Tibial nerve (tissue), 4 donors: ENCODE data around the gene STIMATE. TPM values are rescaled to one million over a fixed set of nuclear protein-coding genes. Genes with fewer than 3 reads are reported as not detected.

Experiments
- DNase-seq, 2 donors: peaks; one replicate each; pipeline ENCODE4 v3.0.0-alpha.2; 2019; ENCODE audit warnings: low spot score in 2 of 2
- H3K27ac ChIP-seq, 4 donors: fragments of 200-600 bp; sonication (generic) in 3 of 4; one replicate each; pipeline ENCODE4 v1.5.1; 2017 to 2019; ENCODE audit warnings: mild to moderate bottlenecking in 1 of 4
- H3K27me3 ChIP-seq, 2 donors: fragments of 200-600 bp; sonication (generic) in 1 of 2; one replicate each; pipeline versions ENCODE4 v1.5.1 to v1.6.0; 2017 to 2019
- H3K36me3 ChIP-seq, 3 donors: fragments of 200-600 bp; sonication (generic); one replicate each; pipeline ENCODE4 v1.5.1; 2018 to 2019
- H3K4me1 ChIP-seq, 4 donors: fragments of 200-600 bp; sonication (generic) in 3 of 4; one replicate each; pipeline ENCODE4 v1.5.1; 2017 to 2019
- H3K4me3 ChIP-seq, 4 donors: fragments of 200-600 bp; sonication (generic) in 3 of 4; one replicate each; pipeline ENCODE4 v1.5.1; 2017 to 2019; ENCODE audit warnings: mild to moderate bottlenecking in 1 of 4, moderate library complexity in 1 of 4
- H3K9me3 ChIP-seq, 4 donors: fragments of 200-600 bp; sonication (generic) in 3 of 4; one replicate each; pipeline ENCODE4 v1.5.1; 2017 to 2019
- EP300 ChIP-seq, 2 donors: sonication (generic); formaldehyde crosslinking; IDR thresholded peaks; one replicate each; pipeline ENCODE4 v1.6.1; 2017; ENCODE audit warnings: antibody characterized with exemption in 2 of 2, mild to moderate bottlenecking in 1 of 2
- POLR2A ChIP-seq, 2 donors: fragments of 450-650 bp; IDR thresholded peaks; one replicate each; pipeline ENCODE4 v1.6.1; 2017; ENCODE audit warnings: antibody characterized with exemption in 2 of 2, mild to moderate bottlenecking in 2 of 2, moderate library complexity in 2 of 2
- WGBS, 2 donors: methylation state at CpG; one replicate each; pipeline ENCODE4 v1.1.5; 2018; 5-methylcytosine and 5-hydroxymethylcytosine counted together
- total RNA-seq, 4 donors: library from RNA; depleted of rRNA; stranded (reverse); fragments of >200 nt; gene quantifications; one replicate each; pipeline ENCODE4 v1.1.0, GENCODE V29; 2016
- TF ChIP-seq, protein P1 (sequence below), 5 experiments: fragments of 200-600 bp in 3 of 5; fragments of 450-650 bp in 2 of 5; sonication (generic) in 3 of 5; IDR thresholded peaks; one replicate each; pipeline ENCODE4 v1.5.1; 2016 to 2019; ENCODE audit warnings: antibody characterized with exemption in 5 of 5, mild to moderate bottlenecking in 3 of 5, moderate library complexity in 2 of 5

The STIMATE gene
- total RNA-seq, 4 donors from 2014 or later, result 35.4 to 82.3 (median 46.0) TPM

DNA sequence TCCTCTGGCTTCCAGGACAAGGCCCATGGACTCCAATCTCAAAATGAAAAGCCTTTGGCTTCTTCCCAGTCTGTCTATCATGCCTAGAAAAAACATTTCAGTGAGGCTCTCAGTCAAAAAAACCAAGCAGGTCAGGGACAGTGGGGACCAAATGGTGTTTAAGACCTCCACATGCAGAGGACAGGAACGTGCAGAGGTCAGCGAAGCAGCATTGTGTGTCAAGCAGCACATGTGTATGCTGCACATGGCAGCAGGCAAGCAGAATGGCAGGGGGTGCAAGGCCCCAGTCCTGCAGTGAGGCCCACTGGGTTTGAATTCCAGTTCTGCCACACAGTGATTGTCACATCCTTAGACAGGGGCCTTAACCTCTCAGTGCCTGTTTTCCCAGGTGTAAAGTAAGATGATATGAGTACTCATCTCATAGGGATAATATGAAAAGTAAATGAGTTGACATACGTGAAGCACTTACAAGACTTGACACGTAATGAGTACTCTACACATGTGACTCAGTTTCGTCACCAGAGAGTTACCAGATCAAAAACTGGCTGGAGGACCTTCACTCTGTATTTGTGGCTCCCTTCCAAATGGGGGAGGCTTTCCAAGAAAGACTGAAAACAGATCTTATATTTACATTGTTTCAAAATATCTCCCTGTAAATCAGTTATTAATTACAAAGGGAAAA, 11.2 kb downstream of the STIMATE start:
- TF ChIP-seq EP300 (IDR thresholded peaks at IDR 0.05) (no peak), POLR2A (IDR thresholded peaks at IDR 0.05) (no peak)
- TF ChIP-seq, protein P1, sequence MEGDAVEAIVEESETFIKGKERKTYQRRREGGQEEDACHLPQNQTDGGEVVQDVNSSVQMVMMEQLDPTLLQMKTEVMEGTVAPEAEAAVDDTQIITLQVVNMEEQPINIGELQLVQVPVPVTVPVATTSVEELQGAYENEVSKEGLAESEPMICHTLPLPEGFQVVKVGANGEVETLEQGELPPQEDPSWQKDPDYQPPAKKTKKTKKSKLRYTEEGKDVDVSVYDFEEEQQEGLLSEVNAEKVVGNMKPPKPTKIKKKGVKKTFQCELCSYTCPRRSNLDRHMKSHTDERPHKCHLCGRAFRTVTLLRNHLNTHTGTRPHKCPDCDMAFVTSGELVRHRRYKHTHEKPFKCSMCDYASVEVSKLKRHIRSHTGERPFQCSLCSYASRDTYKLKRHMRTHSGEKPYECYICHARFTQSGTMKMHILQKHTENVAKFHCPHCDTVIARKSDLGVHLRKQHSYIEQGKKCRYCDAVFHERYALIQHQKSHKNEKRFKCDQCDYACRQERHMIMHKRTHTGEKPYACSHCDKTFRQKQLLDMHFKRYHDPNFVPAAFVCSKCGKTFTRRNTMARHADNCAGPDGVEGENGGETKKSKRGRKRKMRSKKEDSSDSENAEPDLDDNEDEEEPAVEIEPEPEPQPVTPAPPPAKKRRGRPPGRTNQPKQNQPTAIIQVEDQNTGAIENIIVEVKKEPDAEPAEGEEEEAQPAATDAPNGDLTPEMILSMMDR (IDR thresholded peaks at IDR 0.05), result no peak
- no peak overlapping the region for H3K4me3 ChIP-seq
- 78 to 88% methylated on average over 5 of the region's 5 CpGs for WGBS, 2 donors
- H3K27me3 ChIP-seq, result no peaks in the 10 kb centered on the region
- H3K9me3 ChIP-seq, result no peaks in the 10 kb centered on the region
- no peak for DNase-seq
- peaks cover 0 to 3% (median 2%) of the 10 kb centered on the region in 4 donors for H3K4me1 ChIP-seq
- H3K27ac ChIP-seq, result no peak overlapping the region
- H3K36me3 ChIP-seq, result peaks cover 0 to 14% (median 0%) of the 10 kb centered on the region in 3 donors

DNA sequence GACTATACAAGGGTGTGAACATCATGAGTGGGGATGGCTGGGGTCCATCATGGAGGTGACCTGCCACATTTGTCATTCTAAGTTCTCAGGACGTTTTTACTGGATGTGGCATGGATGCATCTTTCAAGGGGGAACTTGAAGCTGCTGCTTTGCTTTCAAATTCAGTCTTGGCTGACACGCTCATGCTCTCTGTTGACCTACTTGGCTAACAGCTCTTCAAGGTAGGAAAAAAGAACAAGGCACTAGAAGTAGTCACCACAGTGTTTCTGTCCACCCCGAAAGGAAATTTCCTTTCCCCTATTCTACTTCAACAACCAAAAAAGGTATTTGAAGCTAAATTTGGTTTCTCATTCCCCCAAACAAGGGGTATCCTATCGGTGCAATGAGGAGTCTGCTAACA, 15.0 kb downstream of the STIMATE start:
- no peaks in the 10 kb centered on the region for H3K4me1 ChIP-seq
- no peak overlapping the region for H3K4me3 ChIP-seq
- H3K36me3 ChIP-seq, result peaks cover 0 to 25% (median 0%) of the 10 kb centered on the region in 3 donors
- no peak for TF ChIP-seq EP300 (IDR thresholded peaks at IDR 0.05)
- TF ChIP-seq POLR2A (IDR thresholded peaks at IDR 0.05), result no peak
- TF ChIP-seq, protein P1 (IDR thresholded peaks at IDR 0.05), result no peak
- H3K27me3 ChIP-seq, result no peaks in the 10 kb centered on the region
- no peaks in the 10 kb centered on the region for H3K9me3 ChIP-seq
- DNase-seq, result no peak
- no peak overlapping the region for H3K27ac ChIP-seq
- 91 to 92% methylated on average over 4 of the region's 4 CpGs for WGBS, 2 donors

DNA sequence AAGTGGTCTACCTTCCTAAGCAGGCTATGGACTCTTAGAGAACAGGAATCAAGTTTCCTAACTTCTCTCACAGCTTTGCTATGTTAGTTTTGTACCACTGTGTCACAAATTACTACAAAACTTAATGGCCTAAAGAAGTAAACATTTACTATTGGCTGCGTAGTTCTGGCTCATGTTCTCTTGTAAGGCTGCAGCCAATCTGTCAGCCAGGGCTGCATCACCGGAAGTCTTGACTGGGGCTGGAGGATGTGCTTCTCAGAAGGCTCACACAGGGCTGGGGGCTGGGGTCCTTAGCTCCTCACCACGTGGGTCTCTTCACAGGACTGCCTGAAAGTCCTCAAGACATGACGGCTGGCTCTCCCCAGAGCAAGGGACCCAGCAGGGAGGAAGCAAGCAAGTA, 15.5 kb downstream of the STIMATE start:
- peaks cover 0 to 25% (median 0%) of the 10 kb centered on the region in 3 donors for H3K36me3 ChIP-seq
- no peaks in the 10 kb centered on the region for H3K9me3 ChIP-seq
- no peaks in the 10 kb centered on the region for H3K4me1 ChIP-seq
- WGBS, 2 donors, result 81 to 96% methylated on average over 4 of the region's 4 CpGs
- no peak overlapping the region for H3K4me3 ChIP-seq
- no peaks in the 10 kb centered on the region for H3K27me3 ChIP-seq
- DNase-seq, result no peak
- no peak overlapping the region for H3K27ac ChIP-seq
- TF ChIP-seq EP300 (IDR thresholded peaks at IDR 0.05) (no peak), POLR2A (IDR thresholded peaks at IDR 0.05) (no peak)
- TF ChIP-seq, protein P1 (IDR thresholded peaks at IDR 0.05), result no peak

DNA sequence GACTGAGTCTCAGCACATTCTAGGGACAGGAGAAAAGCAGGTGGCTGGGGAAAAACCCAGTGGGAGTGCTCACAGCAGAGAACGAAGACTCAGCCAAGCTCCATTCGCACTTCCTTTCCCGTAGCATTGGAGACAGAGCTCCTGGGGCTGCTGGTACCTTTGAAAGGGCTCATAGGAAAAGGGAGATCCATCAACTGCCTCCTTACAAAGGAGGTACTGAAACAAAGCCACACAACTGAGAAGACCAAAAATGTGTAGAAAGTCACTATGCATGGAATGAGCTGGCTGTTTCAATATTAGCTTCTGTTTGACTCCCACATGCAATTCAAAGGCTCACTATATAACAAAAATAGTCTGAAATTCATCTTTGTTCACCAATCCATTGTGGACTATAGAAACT, 16.9 kb downstream of the STIMATE start:
- Histone ChIP-seq H3K4me1 (no peaks in the 10 kb centered on the region), H3K9me3 (no peaks in the 10 kb centered on the region), H3K27ac (no peak overlapping the region), H3K36me3 (peaks cover 0 to 16% (median 0%) of the 10 kb centered on the region in 3 donors), H3K27me3 (no peaks in the 10 kb centered on the region), H3K4me3 (no peak overlapping the region)
- 62 to 71% methylated on average over 3 of the region's 3 CpGs for WGBS, 2 donors
- TF ChIP-seq, protein P1 (IDR thresholded peaks at IDR 0.05), result no peak
- no peak for TF ChIP-seq EP300 (IDR thresholded peaks at IDR 0.05)
- no peak for TF ChIP-seq POLR2A (IDR thresholded peaks at IDR 0.05)
- DNase-seq, result no peak

DNA sequence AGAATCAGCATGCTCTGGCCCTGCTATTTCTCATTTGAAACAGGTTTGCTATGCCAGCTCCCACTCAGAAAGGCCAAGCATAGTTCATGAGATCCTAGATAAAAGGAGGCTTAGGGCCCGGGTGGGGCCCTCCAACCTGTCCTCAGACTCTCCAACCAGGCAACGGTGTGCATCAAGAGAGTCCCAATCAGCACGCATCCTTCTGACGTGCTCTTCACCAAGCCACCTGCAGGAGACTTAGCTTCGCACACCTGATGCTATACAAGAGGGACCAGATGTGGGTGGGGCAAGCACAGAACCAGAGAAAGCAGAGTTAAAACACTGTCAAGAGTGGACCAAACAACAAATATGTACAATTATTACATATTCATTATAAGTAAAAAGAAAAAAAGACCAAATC, 17.3 kb downstream of the STIMATE start:
- Histone ChIP-seq H3K9me3 (no peaks in the 10 kb centered on the region), H3K4me1 (no peaks in the 10 kb centered on the region), H3K4me3 (no peak overlapping the region), H3K27me3 (no peaks in the 10 kb centered on the region), H3K27ac (no peak overlapping the region), H3K36me3 (peaks cover 0 to 12% (median 0%) of the 10 kb centered on the region in 3 donors)
- WGBS, 2 donors, result 92 to 94% methylated on average over 5 of the region's 5 CpGs
- no peak for DNase-seq
- TF ChIP-seq POLR2A (IDR thresholded peaks at IDR 0.05), result no peak
- TF ChIP-seq, protein P1 (IDR thresholded peaks at IDR 0.05), result no peak
- TF ChIP-seq EP300 (IDR thresholded peaks at IDR 0.05), result no peak
